ENCODE data around the gene KRT77. TPM values are rescaled to one million over a fixed set of nuclear protein-coding genes. Genes with fewer than 3 reads are reported as not detected.
"Not testable (repeated sequence)": the region's sequence is repeated elsewhere in the genome, so short reads cannot be mapped to it uniquely, and the experiment has no call there.

KRT77 gene
- total RNA-seq, 1 donor from 2014 or later: not detected

GRCh38 chr12:52670506-52670905 lies 32.8 kb downstream of the KRT77 start:
- no peak for DNase-seq (ENCODE audit: extremely low spot score, unreplicated experiment)
- peaks cover 26% of the 10 kb centered on the region for H3K27me3 Mint-ChIP-seq (ENCODE audit: unreplicated experiment)

GRCh38 chr12:52669941-52670340 lies 33.4 kb downstream of the KRT77 start:
- H3K27me3 Mint-ChIP-seq (ENCODE audit: unreplicated experiment): peaks cover 25% of the 10 kb centered on the region
- H3K4me1 Mint-ChIP-seq (ENCODE audit: unreplicated experiment); H3K9me3 Mint-ChIP-seq (ENCODE audit: unreplicated experiment); DNase-seq (ENCODE audit: extremely low spot score, unreplicated experiment); H3K27ac Mint-ChIP-seq (ENCODE audit: unreplicated experiment); H3K36me3 Mint-ChIP-seq (ENCODE audit: unreplicated experiment); H3K4me3 Mint-ChIP-seq (ENCODE audit: unreplicated experiment): not testable (repeated sequence)

More at GRCh38 chr12:52670506-52670905, 32.8 kb downstream of the KRT77 start:
- no peaks in the 10 kb centered on the region for H3K36me3 Mint-ChIP-seq (ENCODE audit: unreplicated experiment)
- TF ChIP-seq CTCF (IDR thresholded peaks at IDR 0.05): no peak
- H3K4me1 Mint-ChIP-seq (ENCODE audit: unreplicated experiment): no peaks in the 10 kb centered on the region
- H3K4me3 Mint-ChIP-seq (ENCODE audit: unreplicated experiment): no peak overlapping the region
- no peaks in the 10 kb centered on the region for H3K9me3 Mint-ChIP-seq (ENCODE audit: unreplicated experiment)
- no peak overlapping the region for H3K27ac Mint-ChIP-seq (ENCODE audit: unreplicated experiment)

- no peak for DNase-seq (ENCODE audit: extremely low spot score, unreplicated experiment)
- Mint-ChIP-seq H3K27me3 (ENCODE audit: unreplicated experiment) (peaks cover 24% of the 10 kb centered on the region), H3K27ac (ENCODE audit: unreplicated experiment) (no peak overlapping the region), H3K36me3 (ENCODE audit: unreplicated experiment) (no peaks in the 10 kb centered on the region), H3K4me1 (ENCODE audit: unreplicated experiment) (no peaks in the 10 kb centered on the region), H3K4me3 (ENCODE audit: unreplicated experiment) (no peak overlapping the region), H3K9me3 (ENCODE audit: unreplicated experiment) (no peaks in the 10 kb centered on the region)
- no peak for TF ChIP-seq CTCF (IDR thresholded peaks at IDR 0.05)
Measured at GRCh38 chr12:52669426-52669825, 33.9 kb downstream of the KRT77 start.

GRCh38 chr12:52667931-52668330 lies 35.4 kb downstream of the KRT77 start:
- no peak overlapping the region for H3K4me3 Mint-ChIP-seq (ENCODE audit: unreplicated experiment)

GRCh38 chr12:52667509-52667908 lies 35.8 kb downstream of the KRT77 start:
- DNase-seq (ENCODE audit: extremely low spot score, unreplicated experiment): no peak
- H3K9me3 Mint-ChIP-seq (ENCODE audit: unreplicated experiment): no peaks in the 10 kb centered on the region
- no peaks in the 10 kb centered on the region for H3K4me1 Mint-ChIP-seq (ENCODE audit: unreplicated experiment)
- no peak overlapping the region for H3K4me3 Mint-ChIP-seq (ENCODE audit: unreplicated experiment)
- no peak for TF ChIP-seq CTCF (IDR thresholded peaks at IDR 0.05)
- H3K36me3 Mint-ChIP-seq (ENCODE audit: unreplicated experiment): no peaks in the 10 kb centered on the region
- H3K27me3 Mint-ChIP-seq (ENCODE audit: unreplicated experiment): peaks cover 30% of the 10 kb centered on the region
- H3K27ac Mint-ChIP-seq (ENCODE audit: unreplicated experiment): no peak overlapping the region

More at GRCh38 chr12:52667931-52668330, 35.4 kb downstream of the KRT77 start:
- Mint-ChIP-seq H3K27me3 (ENCODE audit: unreplicated experiment) (peaks cover 28% of the 10 kb centered on the region), H3K27ac (ENCODE audit: unreplicated experiment) (no peak overlapping the region), H3K4me1 (ENCODE audit: unreplicated experiment) (no peaks in the 10 kb centered on the region), H3K36me3 (ENCODE audit: unreplicated experiment) (no peaks in the 10 kb centered on the region), H3K9me3 (ENCODE audit: unreplicated experiment) (no peaks in the 10 kb centered on the region)
- no peak for TF ChIP-seq CTCF (IDR thresholded peaks at IDR 0.05)
- DNase-seq (ENCODE audit: extremely low spot score, unreplicated experiment): no peak

- Mint-ChIP-seq H3K27ac (ENCODE audit: unreplicated experiment) (no peak overlapping the region), H3K36me3 (ENCODE audit: unreplicated experiment) (no peaks in the 10 kb centered on the region), H3K4me1 (ENCODE audit: unreplicated experiment) (no peaks in the 10 kb centered on the region), H3K27me3 (ENCODE audit: unreplicated experiment) (peaks cover 40% of the 10 kb centered on the region), H3K4me3 (ENCODE audit: unreplicated experiment) (no peak overlapping the region), H3K9me3 (ENCODE audit: unreplicated experiment) (no peaks in the 10 kb centered on the region)
- TF ChIP-seq CTCF (IDR thresholded peaks at IDR 0.05): no peak
- DNase-seq (ENCODE audit: extremely low spot score, unreplicated experiment): no peak
Measured at GRCh38 chr12:52666471-52666870, 36.9 kb downstream of the KRT77 start.

All from osteocyte (in vitro differentiated cells).